CMK (cell line): ENCODE data around the gene BLM.
"Not testable (repeated sequence)": the region's sequence is repeated elsewhere in the genome, so short reads cannot be mapped to it uniquely, and the experiment has no call there.

Experiments
- DNase-seq: peaks from one replicate; pipeline ENCODE4 v3.0.0-alpha.2; 2010; ENCODE audit warnings: low read depth

Gene BLM

DNA sequence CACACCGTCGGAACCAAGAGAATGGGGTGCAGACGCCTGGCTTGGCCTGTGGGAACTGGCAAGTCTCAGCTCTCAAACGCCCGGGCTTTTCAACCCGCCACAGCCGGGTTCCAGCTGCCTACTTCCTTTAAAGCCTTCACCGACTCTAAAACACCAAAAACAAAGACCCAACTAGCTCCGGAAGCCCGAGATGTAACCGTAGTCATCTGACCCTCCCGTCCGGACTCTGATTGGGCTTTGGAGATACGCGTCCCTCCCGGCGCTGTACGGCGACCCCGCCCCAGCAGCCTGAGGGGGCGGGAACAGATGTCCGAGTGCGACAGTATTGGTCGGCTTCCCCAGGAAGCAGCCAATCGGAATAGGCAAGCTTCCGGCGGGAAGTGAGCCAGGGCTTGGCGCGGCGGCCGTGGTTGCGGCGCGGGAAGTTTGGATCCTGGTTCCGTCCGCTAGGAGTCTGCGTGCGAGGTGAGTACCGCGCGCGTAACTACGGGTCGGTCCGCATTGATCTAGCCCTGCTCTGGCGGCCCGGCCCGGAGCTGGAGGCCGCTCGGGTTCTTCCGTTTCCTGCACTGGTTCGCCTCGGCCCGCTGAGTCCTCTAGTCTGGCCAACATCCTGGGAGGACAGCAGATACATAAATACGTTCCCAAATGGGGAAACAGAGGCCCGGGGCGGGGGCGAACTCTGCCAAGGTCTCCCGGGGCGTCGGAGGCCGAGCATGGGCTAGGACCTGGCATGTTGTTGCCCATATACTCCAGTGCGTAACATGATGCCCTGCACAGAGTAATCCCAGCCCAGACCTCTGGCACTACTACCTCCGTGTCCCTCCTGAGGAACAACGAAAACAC, at the start of gene BLM:
Gene BLM (plus strand): TSS at position 371 of the 846 bp plus-strand sequence. CDS start 30,047 bp downstream, outside the sequence.
- peak; percentile 98 for DNase-seq

DNA sequence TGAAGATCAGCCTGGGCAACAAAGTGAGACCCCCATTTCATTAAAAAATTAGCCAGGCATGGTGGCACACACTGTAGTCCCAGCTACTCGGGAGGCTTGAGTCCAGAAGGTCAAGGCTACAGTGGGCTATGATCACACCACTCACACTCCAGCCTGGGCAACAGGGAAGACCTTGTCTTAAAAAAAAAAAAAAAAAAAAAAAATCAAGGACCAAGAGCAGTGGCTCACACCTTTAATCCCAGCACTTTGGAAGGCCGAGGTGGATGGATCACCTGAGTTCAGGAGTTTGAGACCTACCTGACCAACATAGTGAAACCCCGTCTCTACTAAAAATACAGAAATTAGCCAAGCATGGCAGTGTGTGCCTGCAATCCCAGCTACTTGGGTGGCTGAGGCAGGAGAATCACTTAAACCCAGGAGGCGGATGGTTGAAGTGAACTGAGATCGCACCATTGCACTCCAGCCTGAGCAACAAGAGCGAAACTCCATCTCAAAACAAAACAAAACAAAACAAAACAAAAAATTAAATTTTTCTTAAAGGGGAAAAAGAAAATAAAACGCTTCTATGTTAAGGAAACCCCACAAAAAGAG, 49.3 kb upstream of the BLM start:
- DNase-seq: not testable (repeated sequence)

DNA sequence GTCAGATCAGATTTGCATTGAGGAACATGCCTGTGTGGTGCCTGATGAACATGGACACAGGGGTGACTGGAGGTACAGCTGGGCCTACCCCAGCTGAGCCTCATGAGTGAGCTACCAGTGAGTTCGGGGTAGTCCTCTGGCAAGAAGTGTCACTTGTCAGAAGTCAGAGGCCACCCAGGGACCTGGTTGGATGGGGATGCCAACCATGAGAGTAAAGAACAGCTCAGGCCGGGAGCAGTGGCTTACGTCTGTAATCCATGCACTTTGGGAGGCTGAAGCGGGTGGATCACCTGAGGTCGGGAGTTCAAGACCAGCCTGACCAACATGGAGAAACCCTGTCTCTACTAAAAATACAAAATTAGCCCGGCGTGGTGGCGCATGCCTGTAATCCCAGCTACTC, 46.5 kb upstream of the BLM start:
- not testable (repeated sequence) for DNase-seq

DNA sequence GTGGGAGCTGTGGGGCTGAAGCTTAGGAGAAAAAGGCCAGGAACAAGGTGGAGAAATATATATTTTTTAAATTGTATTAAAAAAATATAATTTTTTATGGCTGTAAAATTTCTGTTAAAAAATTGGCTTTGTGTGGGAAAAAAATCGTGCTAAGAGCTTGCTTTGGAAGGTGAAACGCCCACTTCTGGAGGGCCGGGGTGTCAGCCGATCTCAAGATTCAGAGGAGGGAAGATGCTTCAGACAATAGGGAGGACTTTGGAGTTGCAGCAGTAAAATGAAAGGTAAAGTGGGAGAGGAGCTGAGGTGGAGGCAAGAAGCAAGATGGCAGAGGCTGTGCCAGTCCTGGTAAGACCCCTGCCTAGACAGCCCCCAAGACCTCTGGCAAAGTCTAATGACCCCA, 45.9 kb upstream of the BLM start:
- no peak for DNase-seq

DNA sequence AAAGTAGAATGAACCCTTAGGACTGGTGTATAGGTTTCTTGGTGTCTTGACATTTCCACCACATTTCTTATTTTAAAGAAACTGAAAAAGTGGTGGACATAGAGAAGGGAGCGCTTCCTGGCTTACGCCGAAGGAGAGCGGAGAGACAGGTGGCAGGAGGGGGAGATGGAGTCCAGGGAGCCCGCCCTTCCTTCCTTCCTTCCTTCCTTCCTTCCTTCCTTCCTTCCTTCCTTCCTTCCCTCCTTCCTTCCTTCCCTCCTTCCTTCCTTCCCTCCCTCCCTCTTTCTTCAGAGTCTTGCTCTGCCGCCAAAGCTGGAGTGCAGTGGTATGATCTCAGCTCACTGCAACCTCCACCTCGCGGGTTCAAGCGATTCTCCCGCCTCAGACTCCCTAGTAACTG, 43.8 kb upstream of the BLM start:
- DNase-seq: not testable (repeated sequence)

DNA sequence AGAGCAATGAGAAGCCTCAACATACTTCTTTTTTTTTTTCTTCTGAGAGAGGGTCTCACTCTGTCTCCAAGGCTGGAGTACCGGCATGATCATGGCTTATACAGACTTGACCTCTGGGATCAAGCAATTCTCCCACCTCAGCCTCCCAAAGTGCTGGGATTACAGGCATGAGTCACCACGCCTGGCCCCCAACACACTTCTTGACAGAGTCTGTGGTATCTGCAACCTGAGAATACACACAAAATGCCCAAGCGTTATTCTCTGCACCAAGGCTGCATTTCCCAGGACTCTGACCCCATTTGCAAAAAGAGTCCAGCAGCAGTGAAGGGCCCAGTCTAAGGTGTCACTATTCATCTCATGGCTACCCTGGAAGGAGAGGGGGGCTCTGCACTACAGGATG, 42.7 kb upstream of the BLM start:
- DNase-seq: no peak

DNA sequence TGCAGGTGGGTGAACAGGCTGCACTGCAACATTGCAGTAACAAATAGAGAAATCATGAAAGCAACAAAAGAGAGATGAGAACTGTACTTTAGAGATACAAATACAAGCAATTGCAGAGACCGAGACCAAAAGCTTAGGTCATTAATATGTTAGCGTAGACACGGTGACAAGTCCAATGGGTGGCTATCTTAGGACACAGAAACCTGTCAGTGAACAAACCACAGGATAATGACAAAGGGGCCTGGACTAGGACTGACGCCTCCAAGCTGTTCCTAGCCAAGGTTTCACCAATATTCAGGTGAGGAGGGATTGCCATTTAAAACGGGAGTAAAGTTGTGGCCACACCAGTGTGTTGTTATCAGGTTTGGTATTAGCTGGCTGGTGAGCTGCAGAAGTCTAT, 41.7 kb upstream of the BLM start:
- no peak for DNase-seq

DNA sequence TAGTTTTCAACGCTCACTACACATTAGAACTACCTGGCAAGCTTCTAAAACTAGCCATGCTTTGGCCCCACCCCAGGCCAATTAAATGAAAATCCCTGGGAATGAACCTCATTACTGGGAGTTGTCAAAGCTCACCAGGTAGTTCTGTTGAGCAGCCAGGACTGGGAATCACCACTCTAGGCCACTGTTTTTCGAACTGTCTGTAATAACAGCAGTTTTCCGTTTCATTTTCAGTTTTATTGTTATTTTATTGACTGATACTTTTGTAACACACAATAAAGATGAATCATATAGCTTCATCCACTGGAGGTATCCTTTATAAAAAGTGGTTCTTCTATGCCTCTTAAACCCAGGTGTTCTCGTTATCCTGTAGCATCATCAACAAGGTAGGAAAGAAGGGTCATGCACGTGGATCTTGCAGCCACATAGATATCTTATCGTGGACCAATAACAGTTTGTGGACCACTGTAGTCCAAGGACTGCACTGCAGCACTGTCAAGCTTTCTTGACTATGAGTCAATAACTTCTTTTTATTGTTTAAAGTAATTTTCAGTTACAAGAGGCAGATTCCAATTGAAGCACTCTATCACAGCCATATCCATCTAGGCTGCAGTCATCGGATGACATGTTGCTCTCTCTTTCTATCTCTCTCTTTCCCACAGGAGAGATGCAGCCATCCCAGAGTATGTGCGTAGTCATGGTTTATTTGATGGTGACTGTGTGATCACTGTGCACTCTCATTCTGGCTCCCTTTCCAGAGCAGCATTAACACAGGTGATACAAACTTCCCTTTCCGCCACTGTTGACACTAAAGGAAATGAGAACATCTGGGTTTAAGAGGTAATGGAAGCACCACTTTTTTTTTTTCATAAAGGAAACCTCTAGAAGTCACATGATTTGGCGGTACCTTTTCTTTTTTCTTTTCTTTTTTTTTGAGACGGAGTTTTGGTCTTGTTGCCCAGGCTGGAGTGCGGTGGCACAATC, 39.0 kb upstream of the BLM start:
- no peak for DNase-seq

DNA sequence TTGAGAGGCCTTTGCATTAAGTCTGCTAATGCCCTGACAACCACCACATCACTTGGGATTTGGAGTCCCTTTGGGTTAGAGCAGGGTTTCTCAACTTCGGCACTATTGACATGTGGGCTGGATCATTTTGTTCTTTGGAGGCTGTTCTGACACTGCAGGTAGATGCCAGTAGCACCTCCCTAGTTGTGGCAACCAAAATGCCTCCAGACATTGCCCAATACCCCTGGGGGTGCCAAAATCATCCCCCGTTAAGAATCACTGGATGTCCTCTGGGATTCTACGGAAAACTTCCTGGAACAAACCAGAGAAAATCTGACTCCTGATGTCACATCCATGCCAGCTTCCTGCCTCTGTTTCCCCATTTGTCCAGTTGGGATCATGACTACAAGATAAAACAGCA, 37.2 kb upstream of the BLM start:
- no peak for DNase-seq

DNA sequence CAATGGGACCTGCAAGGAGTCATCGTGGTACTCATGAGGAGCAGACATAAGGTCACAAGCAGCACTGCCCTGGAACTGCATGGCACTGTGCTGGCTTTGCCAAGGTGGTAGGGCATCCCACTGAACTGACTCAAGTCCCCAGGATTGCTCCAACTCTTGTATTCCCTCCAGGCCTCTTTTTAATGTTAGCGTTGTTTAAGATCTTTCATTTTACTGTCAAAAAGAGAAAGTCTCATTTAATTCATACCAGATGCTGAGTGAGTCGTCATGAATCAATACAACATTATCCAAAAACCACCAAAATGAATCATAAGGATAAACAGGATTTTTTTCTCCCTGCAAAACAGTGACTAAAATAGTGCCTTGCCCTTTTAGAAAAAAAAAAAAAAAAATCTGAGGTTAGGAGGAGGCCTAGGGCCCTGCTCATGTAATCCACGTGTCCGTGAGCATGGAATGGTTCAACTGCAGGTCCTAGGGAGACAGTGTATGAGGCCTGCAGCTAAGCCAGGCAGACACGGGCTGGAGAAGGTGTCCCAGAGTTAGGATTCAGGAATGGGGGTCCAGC, 36.7 kb upstream of the BLM start:
- DNase-seq: no peak

DNA sequence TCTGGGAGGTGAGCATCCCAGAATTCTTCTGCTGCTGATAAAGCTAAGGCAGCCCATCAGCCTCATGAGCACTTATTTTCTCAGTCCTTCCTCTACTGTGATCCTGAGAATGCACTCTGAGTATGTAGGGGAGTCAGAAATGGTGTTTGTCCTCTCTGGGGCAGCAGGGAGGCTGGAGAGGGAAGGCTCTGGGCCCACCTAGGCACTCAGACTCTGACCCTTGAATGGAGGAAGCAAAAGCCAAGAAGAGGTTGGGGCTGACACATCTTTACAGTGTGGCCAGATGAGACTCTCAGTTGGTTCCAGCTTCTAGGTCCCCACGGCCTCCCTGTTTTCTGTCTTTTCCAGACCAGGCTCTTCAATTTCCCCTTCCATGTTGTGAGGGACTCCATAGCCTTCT, 36.1 kb upstream of the BLM start:
- DNase-seq: no peak

DNA sequence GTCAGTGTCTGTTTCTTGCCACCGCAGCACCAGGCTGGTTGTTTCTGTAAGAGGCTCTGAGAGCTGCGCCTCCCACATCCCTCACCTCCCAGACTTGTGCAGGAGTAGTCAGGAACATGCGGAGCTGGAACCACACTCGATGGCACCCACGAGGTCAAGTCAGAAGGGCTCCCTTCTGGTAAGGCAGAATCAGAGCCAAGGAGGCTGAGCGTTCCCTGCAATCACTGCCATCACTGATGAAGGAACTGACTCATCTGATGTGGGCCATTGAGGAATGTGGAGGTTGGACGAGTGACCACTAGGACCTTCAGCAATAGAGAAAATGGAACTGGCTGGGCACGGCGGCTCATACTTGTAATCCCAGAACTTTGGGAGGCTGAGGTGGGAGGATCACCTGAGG, 35.7 kb upstream of the BLM start:
- DNase-seq: no peak

DNA sequence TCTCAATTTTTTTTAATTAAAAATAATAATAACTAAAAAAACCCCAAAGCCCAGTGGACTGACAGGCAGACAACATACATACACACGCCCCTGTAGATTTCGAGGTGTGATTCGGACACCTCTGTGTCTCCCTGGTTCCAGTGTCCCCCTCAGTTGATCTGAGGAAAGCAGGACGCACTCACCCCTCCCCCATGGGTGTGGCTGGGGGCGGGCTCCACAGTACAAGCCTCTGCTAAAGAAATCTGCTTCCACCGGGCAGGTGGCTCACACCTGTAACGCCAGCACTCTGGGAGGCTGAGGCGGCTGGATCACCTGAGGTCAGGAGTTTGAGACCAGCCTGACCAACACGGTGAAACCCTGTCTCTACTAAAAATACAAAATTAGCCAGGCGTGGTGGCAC, 33.8 kb upstream of the BLM start:
- DNase-seq: no peak

DNA sequence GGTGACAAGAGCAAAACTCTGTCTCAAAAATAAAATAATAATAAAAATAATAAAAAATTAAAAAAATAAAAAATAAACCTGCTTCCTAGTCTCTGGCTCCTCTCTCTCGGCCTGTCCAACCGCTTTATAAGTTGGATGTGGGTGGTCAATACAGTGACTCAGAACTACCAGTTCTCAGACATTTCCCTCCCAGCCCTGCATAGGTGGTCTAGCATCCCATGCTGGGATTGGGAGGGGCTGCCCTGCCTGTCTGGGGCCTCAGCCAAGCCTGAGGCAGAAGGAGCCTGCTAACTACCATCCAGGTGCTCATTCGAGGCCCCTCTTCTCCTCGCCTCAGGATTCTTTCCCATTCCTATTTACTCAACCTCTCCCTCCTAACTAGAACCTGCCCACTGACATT, 33.3 kb upstream of the BLM start:
- DNase-seq: no peak

DNA sequence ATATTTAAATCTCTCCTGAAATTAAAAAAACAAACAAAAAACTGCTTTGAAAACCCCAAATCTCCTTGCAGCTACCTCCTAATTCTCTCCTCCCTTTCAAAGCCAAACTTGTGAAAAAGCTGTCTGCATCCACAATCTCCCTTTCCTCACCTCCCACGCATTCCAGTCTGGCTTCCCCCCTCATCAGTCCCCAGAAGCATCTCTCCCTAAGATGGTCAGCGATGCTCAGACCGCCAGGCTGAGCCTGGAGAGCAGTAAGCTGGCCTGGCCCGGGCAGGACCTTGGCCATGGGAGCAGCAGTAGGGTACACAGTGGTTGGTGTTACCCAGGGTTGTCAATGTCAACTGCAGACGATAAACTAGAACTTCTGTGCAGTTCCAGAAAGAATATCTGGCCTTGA, 32.9 kb upstream of the BLM start:
- no peak for DNase-seq

DNA sequence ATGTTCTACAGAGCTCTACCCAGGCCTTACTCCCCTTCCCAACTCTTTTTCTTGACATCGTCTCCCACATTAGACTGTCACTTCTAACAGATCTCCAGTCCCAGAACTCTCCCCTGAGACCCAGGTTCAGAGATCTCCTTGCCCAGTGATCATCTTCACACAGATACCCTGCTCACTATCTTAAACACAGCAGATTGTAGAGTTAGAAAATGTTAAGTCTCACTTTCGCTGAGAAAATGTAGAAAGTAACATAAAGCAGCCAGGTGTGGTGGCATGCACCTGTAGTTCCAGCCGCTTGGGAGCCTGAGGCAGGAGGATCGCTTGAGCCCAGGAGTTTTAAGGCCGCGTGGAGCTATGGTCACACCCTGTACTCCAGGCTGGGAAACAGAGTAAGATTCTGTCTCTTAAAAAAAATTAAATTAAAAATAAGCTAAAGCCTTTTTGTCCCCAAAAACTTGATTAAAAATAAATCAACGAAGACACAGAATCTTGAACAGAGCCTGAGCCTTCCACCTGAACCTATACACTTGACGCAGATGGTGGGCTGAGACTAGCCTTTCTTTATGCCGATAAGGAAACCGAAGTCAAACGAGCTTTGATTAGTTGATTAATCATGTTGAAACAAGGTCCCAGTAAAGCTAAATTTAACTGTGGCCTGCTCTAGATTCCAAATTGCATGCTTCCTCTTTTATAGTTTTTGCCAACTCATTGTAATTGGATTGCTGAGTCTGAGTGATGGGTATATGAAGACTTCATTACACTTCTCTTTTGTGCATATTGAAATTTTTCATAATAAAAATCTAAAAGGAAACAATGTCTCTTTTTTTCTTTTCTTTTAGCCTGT, 31.3 kb upstream of the BLM start:
- no peak for DNase-seq

DNA sequence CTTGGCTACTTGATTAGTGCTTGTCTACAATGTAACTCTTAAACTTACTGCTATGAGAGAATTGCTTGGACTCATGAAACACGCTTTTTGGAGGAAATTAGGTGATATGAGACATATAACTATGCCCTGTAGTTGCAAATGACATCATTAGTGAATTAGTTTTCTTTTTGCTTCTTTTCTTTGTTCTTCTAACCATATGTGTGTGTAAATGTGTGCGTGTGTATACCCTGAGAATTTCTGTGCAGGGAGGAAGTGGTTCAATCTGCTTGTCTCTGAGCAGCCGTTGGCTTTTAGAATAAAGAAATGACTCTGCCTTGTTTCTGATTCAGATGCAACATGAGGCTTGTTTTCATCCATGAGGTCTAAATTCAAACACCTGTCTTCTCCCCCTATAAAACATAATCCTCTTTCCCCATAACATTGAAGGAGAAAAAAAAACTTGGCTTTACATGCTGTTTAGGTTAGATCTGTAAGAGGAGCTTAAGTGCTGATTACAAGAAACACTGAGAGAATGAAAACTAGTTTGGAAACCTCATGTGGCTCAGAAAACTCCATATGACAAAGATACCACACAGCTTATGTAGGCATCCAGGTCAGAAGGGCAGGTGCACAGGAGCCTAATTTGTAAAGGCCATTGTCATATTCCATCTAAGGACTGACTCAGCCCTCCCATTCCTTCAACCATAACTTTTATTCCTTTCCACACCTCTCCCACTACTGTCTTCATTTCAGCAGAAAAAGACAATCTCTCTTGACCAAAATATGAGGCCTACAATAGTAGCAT, 30.5 kb upstream of the BLM start:
- no peak for DNase-seq

DNA sequence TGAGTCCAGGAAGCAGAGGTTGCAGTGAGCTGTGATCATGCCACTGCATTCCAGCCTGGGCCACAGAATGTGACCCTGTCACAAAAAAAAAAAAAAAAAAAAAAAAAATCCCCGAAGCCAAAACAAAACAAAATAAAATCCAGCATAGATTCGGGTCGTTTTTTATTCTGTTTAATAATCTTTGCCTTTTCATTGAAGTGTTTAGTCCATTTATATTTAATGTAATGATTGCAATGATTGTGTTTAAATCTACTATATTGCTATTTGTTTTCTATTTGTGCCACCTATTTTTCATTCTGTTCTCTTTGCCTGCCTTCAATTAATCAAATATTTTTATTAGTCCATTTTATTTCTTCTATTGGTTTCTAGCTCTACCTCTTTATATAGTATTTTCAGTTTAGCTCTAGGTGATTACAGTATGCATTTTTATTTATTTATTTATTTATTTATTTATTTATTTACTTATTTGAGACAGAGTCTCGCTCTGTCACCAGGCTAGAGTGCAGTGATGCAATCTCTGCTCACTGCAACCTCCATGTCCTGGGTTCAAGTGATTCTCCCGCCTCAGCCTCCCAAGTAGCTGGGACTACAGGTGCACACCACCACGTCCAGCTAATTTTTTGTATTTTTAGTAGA, 27.7 kb upstream of the BLM start:
- DNase-seq: not testable (repeated sequence)

DNA sequence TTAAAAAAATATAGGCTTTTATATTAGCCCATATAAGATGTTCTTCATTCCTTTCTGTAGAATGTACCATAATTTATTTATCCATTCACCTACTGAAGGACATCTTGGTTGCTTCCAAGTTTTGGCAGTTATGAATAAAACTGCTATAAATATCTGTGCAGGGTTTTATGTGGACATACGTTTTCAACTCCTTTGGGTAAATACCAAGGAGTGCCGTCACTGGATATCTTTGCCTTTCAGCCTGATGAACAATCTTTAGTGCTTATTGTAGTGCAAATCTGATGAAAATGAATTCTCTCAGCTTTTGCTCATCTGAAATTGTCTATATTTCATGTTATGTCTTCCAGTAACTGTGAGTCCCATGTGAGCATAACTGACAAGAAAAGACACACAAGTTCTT, 26.6 kb upstream of the BLM start:
- DNase-seq: no peak

DNA sequence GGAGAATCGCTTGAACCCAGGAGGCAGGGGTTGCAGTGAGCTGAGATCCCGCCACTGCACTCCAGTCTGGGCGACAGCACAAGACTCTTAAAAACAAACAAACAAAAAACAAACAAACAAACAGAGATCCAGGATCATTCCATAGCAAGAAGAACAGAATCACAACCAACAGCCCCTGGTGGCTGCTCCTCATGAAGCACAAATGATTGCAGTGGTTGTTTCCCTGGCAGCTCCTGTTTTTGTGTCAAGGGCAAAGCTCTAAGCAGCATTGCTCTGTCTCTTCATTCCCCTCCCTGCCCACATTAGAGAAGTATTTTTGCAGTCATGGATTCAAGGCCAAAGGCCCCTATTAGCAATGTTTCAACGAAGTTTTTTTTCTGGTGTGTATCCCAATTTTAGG, 25.8 kb upstream of the BLM start:
- no peak for DNase-seq
